Parathyroid adenoma (tissue), 2 donors: Measurements from ENCODE around the gene SBK1.

Experiments used
- H2AFZ ChIP-seq: fragments of 300-600 bp; sonication (generic); one replicate; pipeline ENCODE4 v1.7.0; 2017; ENCODE audit warnings: antibody characterized with exemption, mild to moderate bottlenecking
- H3K27ac ChIP-seq: fragments of 300-600 bp; sonication (generic); one replicate; pipeline ENCODE4 v1.7.0; 2017
- H3K27me3 ChIP-seq: fragments of 300-600 bp; sonication (generic); one replicate; pipeline ENCODE4 v1.7.0; 2017; ENCODE audit warnings: low read length; ENCODE audit not compliant: control insufficient read depth, insufficient read depth
- H3K36me3 ChIP-seq: fragments of 300-600 bp; sonication (generic); one replicate; pipeline ENCODE4 v1.7.0; 2017; ENCODE audit warnings: low read length; ENCODE audit not compliant: control insufficient read depth, insufficient read depth
- H3K4me1 ChIP-seq: fragments of 300-600 bp; sonication (generic); one replicate; pipeline ENCODE4 v1.7.0; 2017; ENCODE audit warnings: control low read depth
- H3K4me2 ChIP-seq: fragments of 300-600 bp; sonication (generic); one replicate; pipeline ENCODE4 v1.7.0; 2017; ENCODE audit warnings: low read length
- H3K4me3 ChIP-seq: fragments of 300-600 bp; sonication (generic); one replicate; pipeline ENCODE4 v1.7.0; 2017; ENCODE audit warnings: low read depth, low read length
- H3K79me2 ChIP-seq: fragments of 300-600 bp; sonication (generic); one replicate; pipeline ENCODE4 v1.7.0; 2017; ENCODE audit warnings: control low read depth
- H3K9ac ChIP-seq: fragments of 300-600 bp; sonication (generic); one replicate; pipeline ENCODE4 v1.7.0; 2017; ENCODE audit warnings: mild to moderate bottlenecking
- H3K9me3 ChIP-seq: fragments of 300-600 bp; sonication (generic); one replicate; pipeline ENCODE4 v1.7.0; 2017; ENCODE audit warnings: low read length; ENCODE audit not compliant: control insufficient read depth
- CTCF ChIP-seq: fragments of 300-600 bp; sonication (generic); IDR thresholded peaks from one replicate; pipeline ENCODE4 v1.7.0; 2017; ENCODE audit warnings: antibody characterized with exemption, mild to moderate bottlenecking
- donor health status: primary hyperparathyroidism.

The SBK1 gene

GRCh38 chr16:28297784-28298510, 5.6 kb downstream of the SBK1 start:
- no peaks in the 10 kb centered on the region for H3K36me3 ChIP-seq
- no peaks in the 10 kb centered on the region for H3K79me2 ChIP-seq
- H2AFZ ChIP-seq: no peak overlapping the region
- H3K27ac ChIP-seq: no peak overlapping the region
- no peaks in the 10 kb centered on the region for H3K27me3 ChIP-seq
- peaks cover 2% of the 10 kb centered on the region for H3K4me1 ChIP-seq
- no peak for TF ChIP-seq CTCF
- no peak overlapping the region for H3K4me2 ChIP-seq
- no peak overlapping the region for H3K9ac ChIP-seq
- no peak overlapping the region for H3K4me3 ChIP-seq
- no peaks in the 10 kb centered on the region for H3K9me3 ChIP-seq

GRCh38 chr16:28298511-28298878, 6.2 kb downstream of the SBK1 start:
- no peak for TF ChIP-seq CTCF
- H3K79me2 ChIP-seq: no peaks in the 10 kb centered on the region
- no peak overlapping the region for H3K27ac ChIP-seq

GRCh38 chr16:28300327-28300726, 8.0 kb downstream of the SBK1 start:
- no peak overlapping the region for H2AFZ ChIP-seq
- H3K79me2 ChIP-seq: no peaks in the 10 kb centered on the region
- no peaks in the 10 kb centered on the region for H3K36me3 ChIP-seq
- no peak overlapping the region for H3K27ac ChIP-seq
- H3K4me3 ChIP-seq: no peak overlapping the region
- H3K4me1 ChIP-seq: no peaks in the 10 kb centered on the region
- H3K27me3 ChIP-seq: no peaks in the 10 kb centered on the region
- H3K9ac ChIP-seq: no peak overlapping the region
- no peak overlapping the region for H3K4me2 ChIP-seq
- TF ChIP-seq CTCF: no peak
- no peaks in the 10 kb centered on the region for H3K9me3 ChIP-seq

More at GRCh38 chr16:28298511-28298878, 6.2 kb downstream of the SBK1 start:
- Histone ChIP-seq H3K4me2 (no peak overlapping the region), H3K27me3 (no peaks in the 10 kb centered on the region), H2AFZ (no peak overlapping the region), H3K4me3 (no peak overlapping the region), H3K4me1 (peaks cover 2% of the 10 kb centered on the region), H3K9me3 (no peaks in the 10 kb centered on the region), H3K36me3 (no peaks in the 10 kb centered on the region), H3K9ac (no peak overlapping the region)

GRCh38 chr16:28301154-28301553, 8.8 kb downstream of the SBK1 start:
- H3K4me2 ChIP-seq: no peak overlapping the region
- no peaks in the 10 kb centered on the region for H3K79me2 ChIP-seq
- H3K4me1 ChIP-seq: no peaks in the 10 kb centered on the region
- no peak overlapping the region for H3K4me3 ChIP-seq
- H3K27me3 ChIP-seq: no peaks in the 10 kb centered on the region
- no peak overlapping the region for H2AFZ ChIP-seq
- no peaks in the 10 kb centered on the region for H3K36me3 ChIP-seq
- no peak overlapping the region for H3K27ac ChIP-seq
- no peaks in the 10 kb centered on the region for H3K9me3 ChIP-seq
- H3K9ac ChIP-seq: no peak overlapping the region
- no peak for TF ChIP-seq CTCF

GRCh38 chr16:28301620-28302019, 9.3 kb downstream of the SBK1 start:
- Histone ChIP-seq H3K4me3 (no peak overlapping the region), H3K9me3 (no peaks in the 10 kb centered on the region), H3K27me3 (no peaks in the 10 kb centered on the region), H3K36me3 (no peaks in the 10 kb centered on the region), H3K4me2 (no peak overlapping the region), H3K9ac (no peak overlapping the region), H2AFZ (no peak overlapping the region), H3K79me2 (no peaks in the 10 kb centered on the region), H3K4me1 (no peaks in the 10 kb centered on the region), H3K27ac (no peak overlapping the region)
- TF ChIP-seq CTCF: no peak
